ENCODE results near the gene TAF4B. TPM values are rescaled to one million over a fixed set of nuclear protein-coding genes. Genes with fewer than 3 reads are reported as not detected.

TAF4B gene
- total RNA-seq, 1 donor from 2014 or later, result 3.3 TPM

GRCh38 chr18:26336572-26336971, 110.3 kb downstream of the TAF4B start:
- Mint-ChIP-seq H3K4me3 (ENCODE audit: unreplicated experiment) (no peak overlapping the region), H3K27me3 (ENCODE audit: unreplicated experiment) (no peaks in the 10 kb centered on the region), H3K9me3 (ENCODE audit: unreplicated experiment) (no peaks in the 10 kb centered on the region), H3K36me3 (ENCODE audit: low read depth, unreplicated experiment) (no peaks in the 10 kb centered on the region), H3K4me1 (ENCODE audit: unreplicated experiment) (no peaks in the 10 kb centered on the region), H3K27ac (ENCODE audit: unreplicated experiment) (no peak overlapping the region)
- no peak for DNase-seq (ENCODE audit: low spot score)
- no peak for TF ChIP-seq CTCF (IDR thresholded peaks at IDR 0.05; ENCODE audit: unreplicated experiment)

DNA sequence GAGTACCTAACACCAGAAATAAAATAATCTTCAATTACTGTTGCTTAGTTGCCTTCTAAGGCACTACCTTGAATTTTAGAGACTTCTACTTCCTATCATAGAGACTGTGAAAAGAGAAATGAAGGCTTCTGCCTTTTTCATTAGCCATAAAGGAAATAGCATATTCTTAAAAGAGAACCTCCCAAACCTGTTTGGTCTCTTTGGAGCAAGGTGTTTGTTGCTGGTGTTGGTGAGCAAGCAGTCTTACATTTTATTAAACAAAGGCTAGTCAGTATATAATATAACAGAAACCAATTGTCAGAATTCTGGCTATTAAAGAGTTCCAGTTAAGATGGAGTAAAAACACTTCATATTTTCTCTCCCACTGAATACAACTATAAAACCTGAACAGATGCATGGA, 116.4 kb downstream of the TAF4B start:
- Mint-ChIP-seq H3K36me3 (ENCODE audit: low read depth, unreplicated experiment) (peaks cover 24% of the 10 kb centered on the region), H3K4me1 (ENCODE audit: unreplicated experiment) (peaks cover 5% of the 10 kb centered on the region), H3K27me3 (ENCODE audit: unreplicated experiment) (no peaks in the 10 kb centered on the region), H3K4me3 (ENCODE audit: unreplicated experiment) (no peak overlapping the region), H3K27ac (ENCODE audit: unreplicated experiment) (no peak overlapping the region), H3K9me3 (ENCODE audit: unreplicated experiment) (peaks cover 10% of the 10 kb centered on the region)
- TF ChIP-seq CTCF (IDR thresholded peaks at IDR 0.05; ENCODE audit: unreplicated experiment), result no peak
- no peak for DNase-seq (ENCODE audit: low spot score)

DNA sequence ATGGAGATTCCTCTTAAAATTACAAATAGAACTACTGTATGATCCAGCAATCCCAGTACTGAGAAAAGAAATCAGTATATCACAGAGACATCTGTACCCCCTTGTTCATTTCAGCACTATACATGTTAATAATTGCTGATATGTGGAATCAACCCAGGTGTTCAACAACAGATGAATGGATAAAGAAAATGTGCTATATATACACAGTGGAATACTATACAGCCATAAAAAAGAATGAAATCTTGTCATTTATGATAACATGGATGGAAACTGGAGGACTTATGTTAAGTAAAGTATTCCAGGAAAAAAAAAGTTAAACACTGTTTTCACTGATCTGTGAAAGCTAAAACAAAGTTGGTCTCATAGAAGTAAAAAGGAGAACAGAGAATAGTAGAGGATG, 124.7 kb downstream of the TAF4B start:
- Mint-ChIP-seq H3K27me3 (ENCODE audit: unreplicated experiment) (no peaks in the 10 kb centered on the region), H3K27ac (ENCODE audit: unreplicated experiment) (no peak overlapping the region), H3K36me3 (ENCODE audit: low read depth, unreplicated experiment) (peaks cover 6% of the 10 kb centered on the region), H3K4me1 (ENCODE audit: unreplicated experiment) (no peaks in the 10 kb centered on the region), H3K9me3 (ENCODE audit: unreplicated experiment) (peaks cover 10% of the 10 kb centered on the region), H3K4me3 (ENCODE audit: unreplicated experiment) (no peak overlapping the region)
- DNase-seq (ENCODE audit: low spot score), result no peak
- no peak for TF ChIP-seq CTCF (IDR thresholded peaks at IDR 0.05; ENCODE audit: unreplicated experiment)

GRCh38 chr18:26356045-26356785, 130.0 kb downstream of the TAF4B start:
- H3K9me3 Mint-ChIP-seq (ENCODE audit: unreplicated experiment), result no peaks in the 10 kb centered on the region
- no peak for DNase-seq (ENCODE audit: low spot score)
- H3K36me3 Mint-ChIP-seq (ENCODE audit: low read depth, unreplicated experiment), result no peaks in the 10 kb centered on the region
- H3K4me1 Mint-ChIP-seq (ENCODE audit: unreplicated experiment), result no peaks in the 10 kb centered on the region
- no peak for TF ChIP-seq CTCF (IDR thresholded peaks at IDR 0.05; ENCODE audit: unreplicated experiment)
- H3K4me3 Mint-ChIP-seq (ENCODE audit: unreplicated experiment), result no peak overlapping the region
- no peak overlapping the region for H3K27ac Mint-ChIP-seq (ENCODE audit: unreplicated experiment)
- no peaks in the 10 kb centered on the region for H3K27me3 Mint-ChIP-seq (ENCODE audit: unreplicated experiment)

DNA sequence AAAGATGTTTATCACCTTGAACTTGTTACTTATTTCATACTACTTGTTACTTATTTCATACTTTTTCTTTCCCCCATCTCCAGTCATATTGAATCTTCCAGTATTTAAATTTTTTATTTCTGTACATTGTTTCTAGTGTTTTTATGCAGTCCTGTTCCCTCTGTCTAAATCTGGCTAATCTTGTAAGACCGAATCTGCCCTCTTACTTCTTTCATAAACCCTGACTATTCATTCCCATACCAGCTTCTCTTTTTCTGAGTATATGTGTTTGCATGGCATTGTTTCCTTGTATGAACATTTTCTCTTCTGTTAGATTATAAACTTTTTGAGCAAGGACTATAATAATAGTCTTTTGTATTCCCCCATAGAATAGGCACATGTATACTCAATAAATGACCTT, 131.7 kb downstream of the TAF4B start:
- DNase-seq (ENCODE audit: low spot score), result no peak
- TF ChIP-seq CTCF (IDR thresholded peaks at IDR 0.05; ENCODE audit: unreplicated experiment), result no peak
- Mint-ChIP-seq H3K27me3 (ENCODE audit: unreplicated experiment) (no peaks in the 10 kb centered on the region), H3K4me3 (ENCODE audit: unreplicated experiment) (no peak overlapping the region), H3K27ac (ENCODE audit: unreplicated experiment) (no peak overlapping the region), H3K9me3 (ENCODE audit: unreplicated experiment) (no peaks in the 10 kb centered on the region), H3K36me3 (ENCODE audit: low read depth, unreplicated experiment) (no peaks in the 10 kb centered on the region), H3K4me1 (ENCODE audit: unreplicated experiment) (no peaks in the 10 kb centered on the region)

Measured in endothelial cell (in vitro differentiated cells).